SK-N-SH treated with all-trans-retinoic acid at 6 μM for 48 hours (cell line): ENCODE measurements around the gene CRYGC.

ENCODE experiments used
- OSR1 ChIP-seq: fragments of 250-450 bp; sonication (Bioruptor Pico); IDR thresholded peaks from 2 replicates; pipeline ENCODE4 v1.8.0; 2022; ENCODE audit warnings: moderate library complexity, mild to moderate bottlenecking, inconsistent platforms
- PPARA ChIP-seq: fragments of 250-450 bp; sonication (Bioruptor Pico); IDR thresholded peaks from 2 replicates; pipeline ENCODE4 v1.5.0; 2020; ENCODE audit warnings: mild to moderate bottlenecking, borderline replicate concordance
- ZFP3 ChIP-seq: fragments of 250-450 bp; sonication (Bioruptor Pico); IDR thresholded peaks from 2 replicates; pipeline ENCODE4 v1.5.0; 2020; ENCODE audit warnings: mild to moderate bottlenecking, moderate library complexity
- ZFP30 ChIP-seq: fragments of 450-650 bp; formaldehyde crosslinking; IDR thresholded peaks from 2 replicates; pipeline ENCODE4 v1.5.0; 2022; ENCODE audit warnings: mild to moderate bottlenecking, moderate library complexity
- ZNF8 ChIP-seq: fragments of 450-650 bp; formaldehyde crosslinking; IDR thresholded peaks from 2 replicates; pipeline ENCODE4 v1.5.0; 2020; ENCODE audit warnings: mild to moderate bottlenecking, moderate library complexity
- TF ChIP-seq, protein P1 (sequence below): fragments of 250-450 bp; sonication (Bioruptor Pico); IDR thresholded peaks from 2 replicates; pipeline ENCODE4 v1.8.0; 2020; ENCODE audit warnings: mild to moderate bottlenecking, moderate library complexity, borderline replicate concordance
- TF ChIP-seq, protein P2 (sequence below): fragments of 250-450 bp; sonication (Bioruptor Pico); IDR thresholded peaks from 2 replicates; pipeline ENCODE4 v1.5.1; 2021; ENCODE audit warnings: mild to moderate bottlenecking, moderate library complexity

DNA sequence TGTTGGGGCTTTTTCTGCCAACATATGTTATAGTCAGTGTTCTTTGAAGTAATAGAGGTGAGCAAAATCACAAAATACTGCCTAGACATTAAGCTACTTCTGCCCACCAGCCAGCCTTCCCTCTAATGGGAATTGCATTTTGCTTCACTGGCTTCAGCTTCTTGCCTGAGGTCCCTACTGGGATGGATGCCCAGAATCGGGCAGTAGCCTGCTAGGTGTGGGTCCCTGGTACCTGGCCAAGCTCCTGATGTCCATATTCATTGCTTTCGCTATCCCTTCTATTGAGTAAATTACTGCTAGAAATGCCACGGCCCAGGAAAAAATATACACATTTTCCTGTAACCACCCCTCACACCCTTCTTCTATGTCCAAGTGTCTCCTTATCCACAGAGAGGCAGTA is 32.3 kb downstream of the CRYGC start:
- no peak for TF ChIP-seq PPARA
- no peak for TF ChIP-seq ZNF8 (CRISPR knock-in tag)
- no peak for TF ChIP-seq ZFP3
- TF ChIP-seq, protein P1, sequence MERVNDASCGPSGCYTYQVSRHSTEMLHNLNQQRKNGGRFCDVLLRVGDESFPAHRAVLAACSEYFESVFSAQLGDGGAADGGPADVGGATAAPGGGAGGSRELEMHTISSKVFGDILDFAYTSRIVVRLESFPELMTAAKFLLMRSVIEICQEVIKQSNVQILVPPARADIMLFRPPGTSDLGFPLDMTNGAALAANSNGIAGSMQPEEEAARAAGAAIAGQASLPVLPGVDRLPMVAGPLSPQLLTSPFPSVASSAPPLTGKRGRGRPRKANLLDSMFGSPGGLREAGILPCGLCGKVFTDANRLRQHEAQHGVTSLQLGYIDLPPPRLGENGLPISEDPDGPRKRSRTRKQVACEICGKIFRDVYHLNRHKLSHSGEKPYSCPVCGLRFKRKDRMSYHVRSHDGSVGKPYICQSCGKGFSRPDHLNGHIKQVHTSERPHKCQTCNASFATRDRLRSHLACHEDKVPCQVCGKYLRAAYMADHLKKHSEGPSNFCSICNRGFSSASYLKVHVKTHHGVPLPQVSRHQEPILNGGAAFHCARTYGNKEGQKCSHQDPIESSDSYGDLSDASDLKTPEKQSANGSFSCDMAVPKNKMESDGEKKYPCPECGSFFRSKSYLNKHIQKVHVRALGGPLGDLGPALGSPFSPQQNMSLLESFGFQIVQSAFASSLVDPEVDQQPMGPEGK = no peak
- no peak for TF ChIP-seq OSR1 (CRISPR knock-in tag)
- TF ChIP-seq, protein P2, sequence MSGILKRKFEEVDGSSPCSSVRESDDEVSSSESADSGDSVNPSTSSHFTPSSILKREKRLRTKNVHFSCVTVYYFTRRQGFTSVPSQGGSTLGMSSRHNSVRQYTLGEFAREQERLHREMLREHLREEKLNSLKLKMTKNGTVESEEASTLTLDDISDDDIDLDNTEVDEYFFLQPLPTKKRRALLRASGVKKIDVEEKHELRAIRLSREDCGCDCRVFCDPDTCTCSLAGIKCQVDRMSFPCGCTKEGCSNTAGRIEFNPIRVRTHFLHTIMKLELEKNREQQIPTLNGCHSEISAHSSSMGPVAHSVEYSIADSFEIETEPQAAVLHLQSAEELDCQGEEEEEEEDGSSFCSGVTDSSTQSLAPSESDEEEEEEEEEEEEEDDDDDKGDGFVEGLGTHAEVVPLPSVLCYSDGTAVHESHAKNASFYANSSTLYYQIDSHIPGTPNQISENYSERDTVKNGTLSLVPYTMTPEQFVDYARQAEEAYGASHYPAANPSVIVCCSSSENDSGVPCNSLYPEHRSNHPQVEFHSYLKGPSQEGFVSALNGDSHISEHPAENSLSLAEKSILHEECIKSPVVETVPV = no peak
- TF ChIP-seq ZFP30 (CRISPR knock-in tag) = no peak
